GM23338 (cell line): ENCODE measurements around the gene WDR11.

Experiments
- CREB1 ChIP-seq: fragments of 250-450 bp; sonication (Bioruptor Pico); IDR thresholded peaks from 2 replicates; pipeline ENCODE4 v1.5.0; 2020; ENCODE audit warnings: low read depth, mild to moderate bottlenecking, moderate library complexity
- CTCF ChIP-seq, 2 experiments: fragments of 200-600 bp in 1 of 2; sonication (generic) in 1 of 2; conservative IDR thresholded peaks; 2 replicates each; pipeline versions ENCODE4 v1.5.1 to v1.6.1; 2016 to 2017; ENCODE audit warnings: antibody characterized with exemption in 2 of 2, low read depth in 2 of 2, mild to moderate bottlenecking in 2 of 2, moderate library complexity in 1 of 2
- POLR2AphosphoS5 ChIP-seq: IDR thresholded peaks from 2 replicates; pipeline ENCODE4 v1.6.1; 2016; ENCODE audit warnings: antibody characterized with exemption, low read depth
- TF ChIP-seq, protein P1 (sequence below): fragments of 250-450 bp; sonication (Bioruptor Pico); IDR thresholded peaks from 2 replicates; pipeline ENCODE4 v1.5.0; 2020; ENCODE audit warnings: mild to moderate bottlenecking, moderate library complexity
- TF ChIP-seq, protein P2 (sequence below): IDR thresholded peaks from one replicate; pipeline ENCODE4 v1.6.1; 2018; ENCODE audit warnings: antibody characterized with exemption; ENCODE audit not compliant: unreplicated experiment

GRCh38 chr10:120931999-120932398, 80.8 kb downstream of the WDR11 start:
- TF ChIP-seq CTCF (conservative IDR thresholded peaks at IDR 0.05; ENCODE audit: low read depth in 2 of 2), result no peak
- TF ChIP-seq POLR2AphosphoS5, result no peak
- TF ChIP-seq, protein P1, sequence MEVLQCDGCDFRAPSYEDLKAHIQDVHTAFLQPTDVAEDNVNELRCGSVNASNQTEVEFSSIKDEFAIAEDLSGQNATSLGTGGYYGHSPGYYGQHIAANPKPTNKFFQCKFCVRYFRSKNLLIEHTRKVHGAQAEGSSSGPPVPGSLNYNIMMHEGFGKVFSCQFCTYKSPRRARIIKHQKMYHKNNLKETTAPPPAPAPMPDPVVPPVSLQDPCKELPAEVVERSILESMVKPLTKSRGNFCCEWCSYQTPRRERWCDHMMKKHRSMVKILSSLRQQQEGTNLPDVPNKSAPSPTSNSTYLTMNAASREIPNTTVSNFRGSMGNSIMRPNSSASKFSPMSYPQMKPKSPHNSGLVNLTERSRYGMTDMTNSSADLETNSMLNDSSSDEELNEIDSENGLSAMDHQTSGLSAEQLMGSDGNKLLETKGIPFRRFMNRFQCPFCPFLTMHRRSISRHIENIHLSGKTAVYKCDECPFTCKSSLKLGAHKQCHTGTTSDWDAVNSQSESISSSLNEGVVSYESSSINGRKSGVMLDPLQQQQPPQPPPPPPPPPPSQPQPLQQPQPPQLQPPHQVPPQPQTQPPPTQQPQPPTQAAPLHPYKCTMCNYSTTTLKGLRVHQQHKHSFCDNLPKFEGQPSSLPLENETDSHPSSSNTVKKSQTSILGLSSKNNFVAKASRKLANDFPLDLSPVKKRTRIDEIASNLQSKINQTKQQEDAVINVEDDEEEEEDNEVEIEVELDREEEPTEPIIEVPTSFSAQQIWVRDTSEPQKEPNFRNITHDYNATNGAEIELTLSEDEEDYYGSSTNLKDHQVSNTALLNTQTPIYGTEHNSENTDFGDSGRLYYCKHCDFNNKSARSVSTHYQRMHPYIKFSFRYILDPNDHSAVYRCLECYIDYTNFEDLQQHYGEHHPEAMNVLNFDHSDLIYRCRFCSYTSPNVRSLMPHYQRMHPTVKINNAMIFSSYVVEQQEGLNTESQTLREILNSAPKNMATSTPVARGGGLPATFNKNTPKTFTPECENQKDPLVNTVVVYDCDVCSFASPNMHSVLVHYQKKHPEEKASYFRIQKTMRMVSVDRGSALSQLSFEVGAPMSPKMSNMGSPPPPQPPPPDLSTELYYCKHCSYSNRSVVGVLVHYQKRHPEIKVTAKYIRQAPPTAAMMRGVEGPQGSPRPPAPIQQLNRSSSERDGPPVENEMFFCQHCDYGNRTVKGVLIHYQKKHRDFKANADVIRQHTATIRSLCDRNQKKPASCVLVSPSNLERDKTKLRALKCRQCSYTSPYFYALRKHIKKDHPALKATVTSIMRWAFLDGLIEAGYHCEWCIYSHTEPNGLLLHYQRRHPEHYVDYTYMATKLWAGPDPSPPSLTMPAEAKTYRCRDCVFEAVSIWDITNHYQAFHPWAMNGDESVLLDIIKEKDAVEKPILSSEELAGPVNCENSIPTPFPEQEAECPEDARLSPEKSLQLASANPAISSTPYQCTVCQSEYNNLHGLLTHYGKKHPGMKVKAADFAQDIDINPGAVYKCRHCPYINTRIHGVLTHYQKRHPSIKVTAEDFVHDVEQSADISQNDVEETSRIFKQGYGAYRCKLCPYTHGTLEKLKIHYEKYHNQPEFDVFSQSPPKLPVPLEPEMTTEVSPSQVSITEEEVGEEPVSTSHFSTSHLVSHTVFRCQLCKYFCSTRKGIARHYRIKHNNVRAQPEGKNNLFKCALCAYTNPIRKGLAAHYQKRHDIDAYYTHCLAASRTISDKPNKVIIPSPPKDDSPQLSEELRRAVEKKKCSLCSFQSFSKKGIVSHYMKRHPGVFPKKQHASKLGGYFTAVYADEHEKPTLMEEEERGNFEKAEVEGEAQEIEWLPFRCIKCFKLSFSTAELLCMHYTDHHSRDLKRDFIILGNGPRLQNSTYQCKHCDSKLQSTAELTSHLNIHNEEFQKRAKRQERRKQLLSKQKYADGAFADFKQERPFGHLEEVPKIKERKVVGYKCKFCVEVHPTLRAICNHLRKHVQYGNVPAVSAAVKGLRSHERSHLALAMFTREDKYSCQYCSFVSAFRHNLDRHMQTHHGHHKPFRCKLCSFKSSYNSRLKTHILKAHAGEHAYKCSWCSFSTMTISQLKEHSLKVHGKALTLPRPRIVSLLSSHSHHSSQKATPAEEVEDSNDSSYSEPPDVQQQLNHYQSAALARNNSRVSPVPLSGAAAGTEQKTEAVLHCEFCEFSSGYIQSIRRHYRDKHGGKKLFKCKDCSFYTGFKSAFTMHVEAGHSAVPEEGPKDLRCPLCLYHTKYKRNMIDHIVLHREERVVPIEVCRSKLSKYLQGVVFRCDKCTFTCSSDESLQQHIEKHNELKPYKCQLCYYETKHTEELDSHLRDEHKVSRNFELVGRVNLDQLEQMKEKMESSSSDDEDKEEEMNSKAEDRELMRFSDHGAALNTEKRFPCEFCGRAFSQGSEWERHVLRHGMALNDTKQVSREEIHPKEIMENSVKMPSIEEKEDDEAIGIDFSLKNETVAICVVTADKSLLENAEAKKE (CRISPR knock-in tag), result no peak
- TF ChIP-seq, protein P2, sequence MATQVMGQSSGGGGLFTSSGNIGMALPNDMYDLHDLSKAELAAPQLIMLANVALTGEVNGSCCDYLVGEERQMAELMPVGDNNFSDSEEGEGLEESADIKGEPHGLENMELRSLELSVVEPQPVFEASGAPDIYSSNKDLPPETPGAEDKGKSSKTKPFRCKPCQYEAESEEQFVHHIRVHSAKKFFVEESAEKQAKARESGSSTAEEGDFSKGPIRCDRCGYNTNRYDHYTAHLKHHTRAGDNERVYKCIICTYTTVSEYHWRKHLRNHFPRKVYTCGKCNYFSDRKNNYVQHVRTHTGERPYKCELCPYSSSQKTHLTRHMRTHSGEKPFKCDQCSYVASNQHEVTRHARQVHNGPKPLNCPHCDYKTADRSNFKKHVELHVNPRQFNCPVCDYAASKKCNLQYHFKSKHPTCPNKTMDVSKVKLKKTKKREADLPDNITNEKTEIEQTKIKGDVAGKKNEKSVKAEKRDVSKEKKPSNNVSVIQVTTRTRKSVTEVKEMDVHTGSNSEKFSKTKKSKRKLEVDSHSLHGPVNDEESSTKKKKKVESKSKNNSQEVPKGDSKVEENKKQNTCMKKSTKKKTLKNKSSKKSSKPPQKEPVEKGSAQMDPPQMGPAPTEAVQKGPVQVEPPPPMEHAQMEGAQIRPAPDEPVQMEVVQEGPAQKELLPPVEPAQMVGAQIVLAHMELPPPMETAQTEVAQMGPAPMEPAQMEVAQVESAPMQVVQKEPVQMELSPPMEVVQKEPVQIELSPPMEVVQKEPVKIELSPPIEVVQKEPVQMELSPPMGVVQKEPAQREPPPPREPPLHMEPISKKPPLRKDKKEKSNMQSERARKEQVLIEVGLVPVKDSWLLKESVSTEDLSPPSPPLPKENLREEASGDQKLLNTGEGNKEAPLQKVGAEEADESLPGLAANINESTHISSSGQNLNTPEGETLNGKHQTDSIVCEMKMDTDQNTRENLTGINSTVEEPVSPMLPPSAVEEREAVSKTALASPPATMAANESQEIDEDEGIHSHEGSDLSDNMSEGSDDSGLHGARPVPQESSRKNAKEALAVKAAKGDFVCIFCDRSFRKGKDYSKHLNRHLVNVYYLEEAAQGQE, result no peak
- TF ChIP-seq CREB1 (CRISPR knock-in tag), result no peak
